AG09319 (cell line): Measurements from ENCODE around the gene MEGF11.

Source experiments
- DNase-seq: peaks from one replicate; pipeline ENCODE4 v3.0.0-alpha.2; 2010; ENCODE audit warnings: low read depth; ENCODE audit errors: extremely low read depth
- TF ChIP-seq, protein P1 (sequence below): IDR thresholded peaks from 2 replicates; pipeline ENCODE4 v1.5.1; 2011; ENCODE audit warnings: low read depth, mild to moderate bottlenecking, inconsistent platforms, low read length, moderate library complexity

The MEGF11 gene

DNA sequence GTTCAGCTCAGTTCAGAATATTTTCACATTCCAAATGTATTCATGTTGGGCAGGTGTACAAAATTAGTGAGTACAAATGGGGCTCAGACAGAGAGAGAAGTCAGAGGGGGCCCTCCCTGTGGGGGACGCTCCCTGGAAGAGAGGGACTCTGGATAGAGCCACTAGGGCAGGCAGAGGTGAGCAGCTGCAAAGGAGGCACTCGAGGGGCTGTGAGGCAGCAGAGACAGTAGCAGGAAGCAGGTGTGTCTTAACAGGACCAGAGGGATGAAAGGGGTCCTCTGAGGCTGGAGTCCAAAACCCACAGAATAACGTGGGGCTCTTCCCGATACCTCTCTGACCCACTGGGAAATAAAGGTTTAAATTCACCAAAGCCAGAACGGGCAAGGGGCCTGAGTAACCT is 127.1 kb downstream of the MEGF11 start:
- DNase-seq = no peak
- TF ChIP-seq, protein P1, sequence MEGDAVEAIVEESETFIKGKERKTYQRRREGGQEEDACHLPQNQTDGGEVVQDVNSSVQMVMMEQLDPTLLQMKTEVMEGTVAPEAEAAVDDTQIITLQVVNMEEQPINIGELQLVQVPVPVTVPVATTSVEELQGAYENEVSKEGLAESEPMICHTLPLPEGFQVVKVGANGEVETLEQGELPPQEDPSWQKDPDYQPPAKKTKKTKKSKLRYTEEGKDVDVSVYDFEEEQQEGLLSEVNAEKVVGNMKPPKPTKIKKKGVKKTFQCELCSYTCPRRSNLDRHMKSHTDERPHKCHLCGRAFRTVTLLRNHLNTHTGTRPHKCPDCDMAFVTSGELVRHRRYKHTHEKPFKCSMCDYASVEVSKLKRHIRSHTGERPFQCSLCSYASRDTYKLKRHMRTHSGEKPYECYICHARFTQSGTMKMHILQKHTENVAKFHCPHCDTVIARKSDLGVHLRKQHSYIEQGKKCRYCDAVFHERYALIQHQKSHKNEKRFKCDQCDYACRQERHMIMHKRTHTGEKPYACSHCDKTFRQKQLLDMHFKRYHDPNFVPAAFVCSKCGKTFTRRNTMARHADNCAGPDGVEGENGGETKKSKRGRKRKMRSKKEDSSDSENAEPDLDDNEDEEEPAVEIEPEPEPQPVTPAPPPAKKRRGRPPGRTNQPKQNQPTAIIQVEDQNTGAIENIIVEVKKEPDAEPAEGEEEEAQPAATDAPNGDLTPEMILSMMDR = no peak

GRCh38 chr15:66126031-66126441 is 127.5 kb downstream of the MEGF11 start:
- no peak for DNase-seq
- TF ChIP-seq, protein P1 = no peak

GRCh38 chr15:66124651-66125050 is 128.9 kb downstream of the MEGF11 start:
- TF ChIP-seq, protein P1 = no peak
- DNase-seq = no peak

DNA sequence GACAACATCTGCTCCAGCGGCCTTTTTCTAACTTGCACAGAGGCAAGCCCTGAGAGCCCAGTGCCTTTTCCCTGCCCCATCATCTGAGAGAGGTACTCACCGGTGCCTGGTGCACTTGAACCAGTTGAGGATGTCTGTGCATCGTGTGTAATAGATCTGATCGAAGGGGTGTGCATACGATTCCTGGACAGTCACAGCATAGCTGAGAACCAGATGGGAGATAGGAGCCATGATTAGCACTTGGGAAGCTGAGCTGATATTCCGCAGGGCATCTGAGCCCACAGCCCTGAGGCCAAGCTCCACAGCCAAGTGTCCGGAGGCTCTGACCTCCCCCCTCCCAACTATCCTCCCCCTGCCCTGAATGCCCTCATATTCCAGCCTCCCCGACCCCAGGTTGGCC is 129.8 kb downstream of the MEGF11 start:
- no peak for DNase-seq
- TF ChIP-seq, protein P1 = no peak

GRCh38 chr15:66120422-66120821 is 133.1 kb downstream of the MEGF11 start:
- DNase-seq = no peak
- TF ChIP-seq, protein P1 = no peak

DNA sequence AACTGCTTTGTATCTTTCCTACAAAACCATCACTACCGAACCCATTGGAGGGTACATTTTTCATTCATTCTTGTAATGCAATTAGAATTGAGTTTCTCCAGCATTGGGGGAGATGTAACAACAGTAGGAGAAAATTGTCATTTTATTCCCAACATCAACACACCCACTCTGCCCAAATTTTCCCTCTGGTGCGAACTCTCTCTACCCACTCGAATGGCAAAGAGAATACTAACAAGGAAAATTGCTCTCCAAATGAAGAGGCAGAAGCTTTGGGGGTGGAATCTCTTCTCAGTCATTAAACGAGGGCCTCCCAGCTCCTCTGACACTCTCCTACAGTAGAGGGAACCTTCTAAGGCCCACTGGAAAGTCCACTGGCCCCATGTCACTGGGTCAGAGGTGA is 135.7 kb downstream of the MEGF11 start:
- TF ChIP-seq, protein P1 = no peak
- DNase-seq = no peak

DNA sequence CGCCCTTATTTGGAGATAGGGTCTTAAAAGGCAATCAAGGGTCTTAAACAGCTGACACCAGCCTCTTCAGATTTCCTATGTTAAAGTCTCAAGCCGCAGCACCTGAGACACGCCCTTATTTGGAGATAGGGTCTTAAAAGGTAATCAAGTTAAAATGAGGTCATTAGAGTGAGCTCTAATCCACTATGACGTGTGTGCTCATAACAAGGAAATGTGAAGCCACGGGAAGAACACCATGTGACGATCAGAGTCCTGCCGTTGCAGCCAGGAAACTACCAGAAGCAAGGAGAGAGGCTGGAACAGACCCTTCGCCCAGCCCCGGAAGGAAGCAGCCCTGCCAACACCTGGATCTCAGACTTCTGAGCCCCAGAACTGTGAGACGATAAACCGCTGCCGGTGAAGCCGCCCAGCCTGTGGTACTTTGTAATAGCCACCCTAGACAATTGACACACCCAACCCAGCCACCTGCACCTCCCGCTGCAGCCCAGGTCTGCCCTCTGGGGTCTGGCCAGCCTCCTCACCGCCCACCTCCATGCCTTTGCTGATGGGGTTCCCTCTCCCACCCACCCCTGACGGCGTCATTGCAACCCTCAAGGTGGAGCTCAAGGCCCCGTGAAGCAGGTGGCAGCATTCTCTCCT is 137.9 kb downstream of the MEGF11 start:
- TF ChIP-seq, protein P1 = no peak
- no peak for DNase-seq
